HG02885 (cell line): Measurements from ENCODE around the gene PLEKHM3.
A peak's percentile ranks its signal among the peaks of the same experiment; 100 is the strongest.

Experiments used
- ATAC-seq: cut with Tn5 transposase; IDR thresholded peaks from one replicate; pipeline ENCODE4 v1.9.1; 2021; ENCODE audit warnings: mild to moderate bottlenecking; ENCODE audit not compliant: unreplicated experiment, poor library complexity

The PLEKHM3 gene

DNA sequence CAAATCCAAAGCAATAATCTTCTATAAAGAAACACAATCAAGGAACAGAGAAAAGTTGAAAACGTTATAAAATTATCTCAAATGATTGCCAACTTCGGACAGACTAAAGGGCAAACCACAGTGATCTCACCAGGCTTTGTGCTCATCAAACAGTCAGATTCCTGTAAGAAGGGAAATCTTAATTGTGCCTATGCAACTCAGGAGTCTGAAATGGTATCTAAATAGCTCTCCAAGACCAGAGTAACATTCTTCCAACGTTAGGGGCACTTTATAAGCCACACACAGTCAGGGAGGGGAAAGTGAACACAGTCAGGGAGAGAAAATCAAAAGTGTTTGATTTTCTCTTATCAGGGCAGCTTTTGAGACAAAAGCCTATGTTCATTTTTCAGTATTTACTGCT lies 29.4 kb downstream of the PLEKHM3 start:
- no peak for ATAC-seq

DNA sequence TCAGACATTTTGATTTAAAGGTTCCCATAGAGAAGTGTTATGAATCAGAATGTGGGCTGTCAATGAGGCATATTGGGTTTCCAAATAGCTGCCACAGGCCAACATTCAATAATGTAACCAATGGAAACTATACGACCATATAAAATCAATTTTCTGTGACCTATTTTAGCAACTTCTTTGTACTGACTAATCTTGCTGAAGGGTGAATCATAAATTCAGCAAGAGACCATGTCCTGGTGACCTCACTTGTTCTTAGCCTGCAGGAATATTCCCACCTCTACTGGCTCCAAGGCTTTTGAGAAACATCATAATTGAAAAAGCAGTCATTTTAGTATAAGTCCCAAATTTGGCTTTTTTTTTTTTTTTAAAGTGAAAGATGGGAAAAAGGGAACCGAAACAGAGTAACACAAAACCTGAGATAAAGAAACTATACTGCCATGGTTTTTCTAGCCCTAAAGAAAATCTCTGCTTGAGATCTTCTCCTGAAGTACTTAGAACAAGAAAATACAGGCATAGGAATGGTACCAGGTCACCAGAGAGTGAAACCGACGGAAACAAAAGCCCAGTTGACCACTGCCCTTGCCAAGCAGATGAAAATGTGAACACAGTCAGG lies 32.1 kb downstream of the PLEKHM3 start:
- peak; percentile 69 for ATAC-seq

DNA sequence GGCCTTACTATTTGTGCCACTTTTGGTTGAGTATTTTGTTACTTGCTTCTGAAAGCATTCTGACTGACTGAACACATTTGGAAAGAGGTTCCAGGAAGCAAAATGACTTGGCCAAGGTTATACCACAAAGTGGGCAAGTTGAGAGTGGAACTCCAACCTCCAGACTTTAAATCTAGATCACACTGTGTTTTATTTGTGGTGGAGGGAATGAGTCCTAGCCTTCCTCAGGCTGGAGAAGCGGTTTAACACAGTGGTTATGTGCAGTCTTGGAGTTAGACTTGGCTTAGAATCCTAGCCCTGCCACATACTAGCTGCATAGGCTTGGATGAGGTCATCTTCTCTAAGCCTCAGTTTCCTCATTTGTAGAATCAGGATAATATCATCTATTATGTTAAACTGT lies 33.4 kb downstream of the PLEKHM3 start:
- no peak for ATAC-seq

DNA sequence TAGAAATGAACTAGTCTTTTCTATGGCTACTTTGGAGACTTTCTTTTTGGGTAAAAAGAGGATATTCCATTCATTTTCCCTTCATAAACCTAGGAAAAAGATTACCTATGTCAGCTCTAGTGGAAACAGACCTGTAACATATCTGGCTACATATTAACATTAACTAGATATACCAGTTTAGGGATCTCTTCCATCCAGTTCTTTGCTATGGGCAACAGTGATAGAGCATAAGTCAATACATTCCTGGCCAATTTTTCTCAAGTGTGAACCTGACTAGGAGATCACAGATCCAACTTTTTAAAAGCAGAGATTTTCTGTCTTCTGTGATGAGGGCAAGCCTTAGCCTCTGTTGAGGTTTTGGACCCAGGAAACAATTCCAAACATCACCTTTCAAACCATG lies 34.5 kb downstream of the PLEKHM3 start:
- no peak for ATAC-seq

DNA sequence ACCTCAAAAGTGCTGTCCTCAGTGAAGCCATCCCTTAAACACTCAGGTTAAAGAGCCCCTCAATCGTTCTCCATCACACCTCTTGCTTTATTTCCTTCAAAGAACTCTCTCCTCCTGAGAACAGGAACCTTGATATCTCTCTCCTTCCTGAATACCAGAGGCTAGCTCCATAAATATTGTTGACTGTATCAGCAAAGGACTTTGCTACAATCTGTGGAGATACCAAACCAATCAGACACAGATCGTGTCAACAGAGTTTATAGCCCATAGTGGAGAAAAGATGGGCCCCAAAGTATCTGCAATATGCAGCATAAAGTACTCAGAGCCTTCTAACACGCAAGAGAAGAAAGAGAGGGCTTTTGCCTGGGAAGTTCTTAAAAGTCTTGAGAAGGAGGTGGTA lies 36.4 kb downstream of the PLEKHM3 start:
- ATAC-seq, result no peak

DNA sequence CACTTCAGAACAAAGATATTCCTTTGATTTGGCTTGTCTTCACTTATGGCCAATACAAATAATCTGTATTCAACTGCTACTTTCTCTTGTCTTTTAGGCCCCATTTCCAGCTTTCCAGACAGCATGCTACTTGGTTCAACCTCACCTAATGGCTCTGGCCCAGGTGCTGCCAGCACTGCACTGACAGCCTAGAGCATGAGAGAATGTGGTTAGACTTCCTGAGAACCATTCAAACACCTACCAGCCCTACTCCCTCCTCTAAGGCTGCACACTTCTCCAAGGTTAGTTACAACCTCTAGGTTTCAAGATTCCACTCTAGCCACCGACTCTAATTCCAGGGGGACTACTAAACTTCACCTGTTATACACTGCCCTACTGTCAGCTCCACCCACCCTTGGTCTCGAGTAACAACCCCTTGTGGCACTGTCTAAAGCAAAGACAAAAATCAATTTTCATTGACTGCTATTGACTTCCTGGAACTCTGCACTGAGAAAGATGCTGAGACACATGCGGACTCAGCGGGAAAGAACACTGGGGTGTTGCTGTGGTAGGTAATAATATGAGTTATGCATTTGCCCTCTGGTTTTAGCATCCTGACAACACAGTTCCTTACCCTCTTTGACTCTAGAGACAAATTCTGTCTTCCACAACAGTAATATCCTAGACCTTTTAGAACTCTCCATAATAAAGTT lies 38.2 kb downstream of the PLEKHM3 start:
- ATAC-seq, result no peak

DNA sequence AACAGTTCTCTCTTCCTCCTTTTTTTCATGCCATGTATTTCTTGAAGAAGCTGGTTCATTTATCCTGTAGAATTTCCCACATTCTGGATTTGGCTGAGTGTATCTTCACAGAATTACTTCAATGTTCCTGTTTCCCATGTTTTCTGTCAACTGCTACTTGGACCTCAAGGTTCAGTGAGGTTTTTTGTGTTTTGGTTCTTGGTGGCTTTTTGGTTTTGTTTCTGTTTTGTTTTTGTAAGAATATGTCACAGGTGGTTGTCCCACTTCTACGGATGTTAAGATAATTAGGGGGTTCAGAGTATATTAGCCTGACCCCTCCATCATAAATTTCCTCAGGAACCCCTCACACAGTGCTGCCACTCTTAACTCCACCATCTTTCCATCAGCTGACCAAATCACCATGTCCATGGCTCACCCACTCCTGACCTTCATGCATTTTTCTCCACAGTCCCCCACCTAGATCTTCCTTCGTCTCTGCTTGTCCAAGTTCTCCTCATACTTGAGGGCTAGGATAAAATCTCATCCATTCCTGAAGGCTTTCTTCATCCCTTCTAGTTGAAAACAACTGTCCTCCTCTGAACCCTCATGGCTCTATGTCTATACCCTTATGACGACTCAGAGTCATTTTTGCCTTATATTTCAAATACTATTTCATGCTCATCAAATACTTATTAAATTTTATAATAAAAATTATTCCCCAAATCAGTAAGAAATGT lies 40.4 kb downstream of the PLEKHM3 start:
- ATAC-seq, result no peak

DNA sequence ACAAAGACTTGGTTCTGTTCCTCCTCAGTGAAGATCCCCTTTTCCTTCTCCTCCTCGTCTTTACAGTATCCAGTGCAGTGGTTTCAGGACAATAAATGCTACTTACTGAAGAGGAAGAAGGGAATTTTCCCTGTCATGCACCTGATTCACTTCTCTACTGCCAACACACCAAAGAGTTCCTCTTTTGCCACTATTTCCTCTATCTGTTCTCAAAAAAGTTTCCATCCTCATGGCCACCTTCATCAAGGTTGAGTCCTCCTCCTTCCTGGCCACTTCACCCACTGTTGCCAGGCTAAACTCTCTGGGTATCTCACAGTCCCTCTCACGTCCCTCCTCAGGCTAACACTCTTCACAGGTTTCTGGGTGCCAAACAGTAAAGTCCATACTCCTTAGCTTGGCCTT lies 41.7 kb downstream of the PLEKHM3 start:
- ATAC-seq, result peak; percentile 83

DNA sequence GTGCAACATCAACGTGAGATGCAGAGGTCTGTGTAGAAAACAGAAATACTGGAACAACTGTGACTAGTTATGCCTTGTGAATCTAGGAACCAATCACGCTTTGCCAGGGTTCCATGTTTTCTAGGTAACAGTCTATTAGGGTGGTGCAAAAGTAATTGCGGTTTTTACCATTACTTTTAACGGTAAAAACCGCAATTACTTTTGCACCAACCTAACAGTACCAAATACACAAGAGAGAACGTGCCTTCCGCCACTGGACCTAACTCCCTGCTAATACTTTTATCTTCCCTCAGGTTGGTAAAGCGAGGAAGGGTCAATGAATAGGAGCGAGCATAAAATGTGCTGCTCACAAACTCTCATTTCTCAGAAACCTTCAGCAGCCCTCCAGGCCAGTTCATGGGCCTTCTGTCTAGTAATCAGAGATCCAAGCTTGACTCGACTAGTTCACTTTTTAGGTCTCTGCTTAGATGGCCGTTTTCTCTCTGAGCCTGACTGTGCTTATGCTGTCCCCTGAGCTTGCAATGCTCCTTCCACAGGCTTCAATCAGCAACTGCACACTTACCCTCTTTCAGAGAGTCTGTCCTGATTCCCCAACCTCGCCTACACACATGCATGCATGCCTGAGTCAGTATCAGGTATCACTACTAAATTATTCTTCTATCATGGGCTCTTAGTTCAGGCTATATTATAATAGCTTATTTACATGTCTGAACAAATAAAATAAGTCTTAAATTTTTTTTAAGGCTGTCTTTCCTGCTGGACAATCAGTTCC lies 47.0 kb downstream of the PLEKHM3 start:
- no peak for ATAC-seq

DNA sequence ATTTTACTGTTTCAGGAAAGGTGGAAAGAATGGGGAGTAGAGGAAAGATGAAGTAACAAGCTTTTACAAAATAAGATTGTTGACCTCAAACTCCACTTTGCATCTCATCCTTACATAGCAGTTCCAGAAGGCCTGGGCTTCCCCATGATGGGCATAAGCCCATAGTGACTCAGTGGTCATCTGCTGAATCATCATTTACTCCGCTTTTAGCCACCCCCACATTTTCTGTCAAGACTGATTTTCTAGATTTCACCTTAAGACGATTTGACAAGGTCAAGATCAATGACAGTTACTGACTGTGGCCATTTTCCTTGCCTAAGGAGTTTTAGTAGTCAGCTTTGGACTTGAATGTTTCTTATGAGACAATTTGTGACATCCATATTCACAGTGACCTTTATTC lies 49.4 kb downstream of the PLEKHM3 start:
- ATAC-seq, result no peak

DNA sequence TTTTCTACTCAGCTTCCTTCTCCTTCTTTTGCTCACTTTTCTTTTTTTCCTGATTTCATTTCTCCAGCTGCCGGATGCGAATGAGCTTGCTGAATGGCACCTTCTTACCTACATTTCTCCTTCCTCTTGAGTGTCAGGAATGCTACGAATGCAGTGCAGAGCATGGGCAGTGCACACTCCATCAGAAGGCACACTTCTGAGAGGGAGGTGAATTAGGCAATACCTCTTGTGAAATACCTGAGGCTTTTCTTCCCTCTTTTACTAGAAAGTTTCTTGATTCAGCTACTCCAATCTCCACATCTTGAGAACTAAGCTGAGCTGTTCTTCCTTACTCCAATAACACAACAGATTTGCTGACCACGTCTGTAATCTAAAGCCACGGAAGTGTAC lies 51.1 kb downstream of the PLEKHM3 start:
- ATAC-seq, result no peak

DNA sequence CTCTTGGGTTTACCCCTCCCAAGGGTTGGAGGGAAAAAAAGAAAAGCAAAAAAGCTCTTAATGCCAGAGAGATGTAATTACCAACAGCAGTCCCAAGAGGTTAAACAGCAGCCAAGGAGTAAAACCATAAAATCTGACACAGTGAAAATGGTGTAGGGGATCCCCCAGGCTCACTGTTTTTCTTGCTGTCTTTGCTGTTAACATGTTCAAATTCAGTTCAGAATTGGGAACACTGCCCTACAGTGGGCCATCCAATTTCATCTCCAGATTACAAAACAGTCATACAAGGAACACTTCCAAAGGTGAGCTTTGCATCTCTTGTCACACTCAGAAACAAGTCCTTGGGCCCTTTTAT lies 54.5 kb downstream of the PLEKHM3 start:
- ATAC-seq, result no peak

DNA sequence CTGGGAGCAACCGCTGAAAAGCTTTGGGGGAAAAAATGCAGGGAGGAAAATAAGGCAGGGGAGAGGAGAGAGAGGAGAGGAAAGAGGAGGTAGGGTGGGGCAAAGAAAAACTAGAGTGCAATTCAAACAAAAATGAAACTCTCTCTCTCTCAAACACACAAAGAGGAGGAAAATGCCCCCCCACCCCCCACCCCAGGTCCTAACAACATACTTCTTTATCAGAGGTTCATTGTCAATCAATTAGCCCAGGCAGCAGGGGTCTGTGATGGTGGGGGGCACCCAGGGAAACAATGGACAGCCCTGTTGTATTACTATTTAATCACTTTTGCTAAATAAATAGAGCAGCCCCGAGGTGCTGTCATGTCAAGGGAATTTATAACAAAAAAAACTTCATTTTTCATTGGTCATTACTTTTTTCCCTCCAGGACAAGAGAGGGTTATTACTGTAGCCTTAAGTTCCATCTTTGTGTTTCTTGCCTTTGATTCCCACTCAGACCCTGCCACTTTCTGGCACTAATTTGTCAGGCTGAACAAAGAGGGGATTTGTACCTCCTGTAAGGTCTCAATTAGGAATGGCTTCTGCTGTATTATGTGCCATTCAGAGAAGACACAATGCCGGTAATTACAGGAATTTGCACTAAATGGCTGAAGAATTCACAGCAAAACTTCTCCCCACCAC lies 55.0 kb downstream of the PLEKHM3 start:
- no peak for ATAC-seq

DNA sequence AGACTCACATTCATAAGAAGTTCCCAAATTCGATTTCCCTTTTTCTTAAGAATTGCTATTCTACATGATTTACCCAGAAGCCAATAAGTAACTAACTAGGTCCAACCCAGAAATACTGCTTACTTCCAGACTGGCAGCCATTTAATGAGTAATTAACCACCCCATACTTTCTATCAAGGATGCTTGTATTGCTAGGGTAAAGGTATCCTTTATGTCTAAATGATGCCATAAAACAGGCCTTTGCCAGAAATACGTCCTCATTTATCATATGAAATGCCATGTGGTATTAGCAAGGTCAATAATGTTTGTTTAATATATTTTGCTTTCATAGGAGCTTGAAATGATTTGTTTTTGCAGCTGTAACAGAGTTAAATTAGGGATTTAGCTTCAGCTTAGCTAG lies 56.1 kb downstream of the PLEKHM3 start:
- ATAC-seq, result no peak

DNA sequence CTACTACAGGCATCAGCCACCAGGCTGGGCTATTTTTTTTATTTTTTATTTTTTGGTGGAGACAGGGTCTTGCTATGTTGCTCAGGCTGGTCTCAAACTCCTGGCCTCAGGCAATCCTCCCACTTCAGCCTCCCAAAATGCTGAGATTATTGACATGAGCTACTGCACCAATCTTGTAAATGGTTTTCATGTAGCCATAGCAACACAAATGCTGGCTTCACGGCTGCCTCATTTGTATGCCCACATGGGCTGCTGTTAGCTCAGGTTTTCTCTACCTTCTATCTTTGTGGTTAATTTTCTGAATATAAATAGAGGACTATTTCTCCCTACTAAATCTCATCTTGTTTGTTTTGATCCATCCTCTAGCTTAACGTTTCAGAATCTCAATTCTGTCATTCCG lies 58.2 kb downstream of the PLEKHM3 start:
- ATAC-seq, result no peak

DNA sequence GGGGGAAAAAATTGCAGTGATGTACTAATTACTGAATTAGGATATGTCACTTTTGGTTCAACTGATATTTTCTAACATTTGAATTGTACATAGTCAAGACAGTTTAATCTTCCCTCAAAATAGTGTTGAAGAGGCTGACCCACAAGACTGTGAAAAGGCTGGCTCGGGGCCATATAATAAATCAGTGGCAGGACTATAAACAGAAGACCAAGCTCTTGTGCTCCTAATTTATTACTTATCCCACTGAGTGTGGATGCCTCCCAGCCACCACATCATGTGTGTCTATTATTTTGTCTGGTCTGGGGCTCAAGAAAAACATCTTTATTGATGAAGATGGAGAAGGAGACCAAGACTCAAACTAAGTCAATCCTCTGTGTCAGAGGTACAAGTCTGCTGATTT lies 64.4 kb downstream of the PLEKHM3 start:
- no peak for ATAC-seq

DNA sequence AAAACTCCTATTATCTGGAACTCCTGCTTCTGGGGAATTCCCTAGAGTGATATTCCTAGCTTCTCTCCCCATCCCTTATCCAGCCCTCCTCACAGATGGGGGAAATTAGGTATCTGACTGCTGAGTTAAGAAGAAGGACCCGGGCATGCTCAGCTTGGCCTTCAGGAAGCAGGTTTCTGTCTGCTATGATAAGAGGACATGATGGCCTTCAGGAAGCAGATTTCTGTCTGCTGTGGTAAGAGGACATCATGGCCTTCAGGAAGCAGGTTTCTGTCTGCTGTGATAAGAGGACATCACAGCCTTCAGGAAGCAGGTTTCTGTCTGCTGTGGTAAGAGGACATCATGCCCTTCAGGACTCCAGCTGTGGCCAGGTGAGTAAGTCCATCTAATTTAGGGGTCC lies 65.2 kb downstream of the PLEKHM3 start:
- ATAC-seq, result no peak

DNA sequence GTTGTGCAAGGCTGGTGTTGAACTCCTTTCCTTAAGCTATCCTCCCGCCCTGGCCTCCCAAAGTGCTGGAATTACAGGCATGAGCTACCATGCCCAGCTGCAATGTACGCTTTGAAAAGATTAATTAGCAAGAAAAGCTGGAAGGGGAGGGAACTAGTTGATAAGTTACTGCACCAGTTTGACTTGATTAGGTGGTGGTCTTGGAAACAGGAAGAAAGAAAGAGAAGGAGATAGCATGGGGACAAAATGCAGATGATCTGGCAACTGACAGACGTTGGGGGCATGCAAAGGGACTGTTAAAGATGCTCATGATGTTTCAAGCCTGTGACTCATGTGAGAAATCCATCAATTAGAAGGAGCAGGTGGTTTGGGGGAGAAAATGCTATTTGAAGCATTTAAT lies 68.6 kb downstream of the PLEKHM3 start:
- no peak for ATAC-seq

DNA sequence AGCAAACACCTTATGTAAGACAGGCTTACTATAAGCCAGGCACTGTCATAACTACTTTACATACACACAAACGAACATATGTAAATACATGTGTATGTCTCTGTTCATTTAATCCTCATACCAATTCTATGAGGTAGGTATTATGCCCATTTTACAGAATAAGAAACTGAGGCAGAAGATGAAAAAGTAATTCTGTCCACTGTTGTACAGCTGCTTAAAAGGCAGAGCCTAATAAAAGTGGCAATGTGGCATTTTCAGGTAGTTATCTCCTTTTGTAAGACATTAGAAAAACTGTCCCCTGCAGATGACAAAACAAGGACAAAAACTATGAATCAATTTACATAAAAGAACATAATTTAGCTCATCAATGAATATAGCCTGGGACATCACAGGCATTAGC lies 69.9 kb downstream of the PLEKHM3 start:
- no peak for ATAC-seq

DNA sequence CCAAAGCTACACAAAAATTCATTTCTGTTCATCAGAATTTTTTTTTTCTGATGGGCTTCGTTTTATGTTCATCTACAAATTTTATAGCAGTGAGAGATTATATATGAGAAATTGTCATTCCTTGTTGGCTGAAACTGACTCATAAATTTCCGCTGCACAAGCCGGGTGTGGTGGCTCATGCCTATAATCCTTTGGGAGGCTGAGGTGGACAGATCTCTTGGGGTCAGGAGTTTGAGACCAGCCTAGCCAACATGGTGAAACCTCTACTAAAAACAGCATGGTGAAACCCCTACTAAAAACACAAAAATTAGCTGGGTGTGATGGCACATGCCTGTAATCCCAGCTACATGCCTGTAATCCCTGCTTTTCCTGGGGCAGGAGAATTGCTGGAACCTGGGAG lies 72.0 kb downstream of the PLEKHM3 start:
- ATAC-seq, result no peak
